PC-9 (cell line): ENCODE measurements around the gene RRBP1.

Experiments used
- EZH2 ChIP-seq: fragments of 200-600 bp; sonication (generic); IDR thresholded peaks from 2 replicates; pipeline ENCODE4 v1.8.0; 2017; ENCODE audit warnings: antibody characterized with exemption, low read depth
- TF ChIP-seq, protein P1 (sequence below): fragments of 200-600 bp; sonication (generic); conservative IDR thresholded peaks from 2 replicates; pipeline ENCODE4 v1.6.1; 2017; ENCODE audit warnings: mixed run types, antibody characterized with exemption, mild to moderate bottlenecking, moderate library complexity

DNA sequence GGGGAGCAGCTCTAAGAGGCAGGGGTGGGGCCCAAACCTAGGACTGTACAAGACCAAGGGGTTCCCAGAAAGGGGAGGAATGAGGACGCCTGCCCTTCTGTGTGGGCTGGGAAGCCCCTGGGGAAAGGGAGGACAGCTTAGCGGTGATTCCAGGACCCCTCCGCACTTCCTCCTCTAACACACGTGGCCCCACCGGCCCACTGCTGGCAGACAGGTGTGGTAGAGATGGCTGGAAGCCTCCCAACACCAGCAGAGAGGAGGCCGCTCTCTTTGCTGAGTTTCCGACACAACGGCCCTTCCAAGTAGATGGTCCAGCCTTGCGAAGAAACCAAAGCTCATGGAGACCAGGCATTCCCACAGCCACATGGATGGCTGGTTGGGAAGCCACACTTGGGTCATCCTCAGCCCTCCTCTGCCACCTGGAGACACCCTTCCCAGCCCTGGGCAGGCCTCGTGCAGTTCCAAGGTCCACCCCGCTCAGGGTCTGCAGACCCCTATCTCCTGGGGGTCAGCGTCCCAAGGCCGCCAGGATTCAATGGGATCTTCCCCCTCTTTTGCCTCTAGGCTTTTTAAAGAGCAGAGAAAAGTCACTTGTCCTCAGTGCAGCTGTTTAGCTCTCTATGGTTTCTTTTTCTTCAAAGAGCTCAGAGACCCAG is 43.9 kb downstream of the RRBP1 start:
- TF ChIP-seq, protein P1, sequence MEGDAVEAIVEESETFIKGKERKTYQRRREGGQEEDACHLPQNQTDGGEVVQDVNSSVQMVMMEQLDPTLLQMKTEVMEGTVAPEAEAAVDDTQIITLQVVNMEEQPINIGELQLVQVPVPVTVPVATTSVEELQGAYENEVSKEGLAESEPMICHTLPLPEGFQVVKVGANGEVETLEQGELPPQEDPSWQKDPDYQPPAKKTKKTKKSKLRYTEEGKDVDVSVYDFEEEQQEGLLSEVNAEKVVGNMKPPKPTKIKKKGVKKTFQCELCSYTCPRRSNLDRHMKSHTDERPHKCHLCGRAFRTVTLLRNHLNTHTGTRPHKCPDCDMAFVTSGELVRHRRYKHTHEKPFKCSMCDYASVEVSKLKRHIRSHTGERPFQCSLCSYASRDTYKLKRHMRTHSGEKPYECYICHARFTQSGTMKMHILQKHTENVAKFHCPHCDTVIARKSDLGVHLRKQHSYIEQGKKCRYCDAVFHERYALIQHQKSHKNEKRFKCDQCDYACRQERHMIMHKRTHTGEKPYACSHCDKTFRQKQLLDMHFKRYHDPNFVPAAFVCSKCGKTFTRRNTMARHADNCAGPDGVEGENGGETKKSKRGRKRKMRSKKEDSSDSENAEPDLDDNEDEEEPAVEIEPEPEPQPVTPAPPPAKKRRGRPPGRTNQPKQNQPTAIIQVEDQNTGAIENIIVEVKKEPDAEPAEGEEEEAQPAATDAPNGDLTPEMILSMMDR, result no peak
- no peak for TF ChIP-seq EZH2
